ENCODE data around the gene RNF26. TPM values are rescaled to one million over a fixed set of nuclear protein-coding genes. Genes with fewer than 3 reads are reported as not detected.
A peak's percentile ranks its signal among the peaks of the same experiment; 100 is the strongest.

The RNF26 gene
- total RNA-seq, 1 donor from 2014 or later: 30.2 TPM

GRCh38 chr11:119361056-119361787, 26.9 kb downstream of the RNF26 start:
- Mint-ChIP-seq H3K27ac (ENCODE audit: unreplicated experiment) (no peak overlapping the region), H3K4me1 (ENCODE audit: unreplicated experiment) (peaks cover 33% of the 10 kb centered on the region), H3K9me3 (ENCODE audit: unreplicated experiment) (no peaks in the 10 kb centered on the region), H3K27me3 (ENCODE audit: unreplicated experiment) (peaks cover 14% of the 10 kb centered on the region), H3K4me3 (ENCODE audit: unreplicated experiment) (no peak overlapping the region), H3K36me3 (ENCODE audit: unreplicated experiment) (no peaks in the 10 kb centered on the region)
- TF ChIP-seq CTCF (IDR thresholded peaks at IDR 0.05): no peak
- no peak for DNase-seq (ENCODE audit: extremely low spot score, unreplicated experiment)

GRCh38 chr11:119361941-119362725, 27.8 kb downstream of the RNF26 start:
- Mint-ChIP-seq H3K27ac (ENCODE audit: unreplicated experiment) (no peak overlapping the region), H3K4me1 (ENCODE audit: unreplicated experiment) (peaks cover 28% of the 10 kb centered on the region), H3K4me3 (ENCODE audit: unreplicated experiment) (no peak overlapping the region), H3K36me3 (ENCODE audit: unreplicated experiment) (no peaks in the 10 kb centered on the region), H3K27me3 (ENCODE audit: unreplicated experiment) (peaks cover 23% of the 10 kb centered on the region), H3K9me3 (ENCODE audit: unreplicated experiment) (no peaks in the 10 kb centered on the region)
- no peak for TF ChIP-seq CTCF (IDR thresholded peaks at IDR 0.05)
- no peak for DNase-seq (ENCODE audit: extremely low spot score, unreplicated experiment)

DNA sequence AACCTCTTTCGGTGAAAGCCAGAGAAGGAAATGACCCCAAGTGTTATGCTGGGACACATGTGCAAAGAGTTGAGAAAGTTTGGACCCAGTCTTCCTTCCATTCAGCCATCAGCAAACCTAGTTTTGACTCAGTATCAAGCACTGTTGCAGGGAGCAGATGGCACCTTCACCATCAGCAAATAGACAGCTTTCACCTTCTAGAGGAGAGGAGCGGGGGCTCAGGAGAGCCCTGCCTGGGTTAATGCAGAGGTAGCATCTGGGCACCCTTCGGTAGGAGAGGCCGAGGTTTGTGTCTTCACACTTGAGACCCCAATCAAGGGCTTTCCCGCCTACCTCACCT, 28.4 kb downstream of the RNF26 start:
- TF ChIP-seq CTCF (IDR thresholded peaks at IDR 0.05): no peak
- peaks cover 25% of the 10 kb centered on the region for H3K27me3 Mint-ChIP-seq (ENCODE audit: unreplicated experiment)
- H3K9me3 Mint-ChIP-seq (ENCODE audit: unreplicated experiment): no peaks in the 10 kb centered on the region
- H3K27ac Mint-ChIP-seq (ENCODE audit: unreplicated experiment): no peak overlapping the region
- DNase-seq (ENCODE audit: extremely low spot score, unreplicated experiment): no peak
- no peaks in the 10 kb centered on the region for H3K36me3 Mint-ChIP-seq (ENCODE audit: unreplicated experiment)
- peaks cover 28% of the 10 kb centered on the region for H3K4me1 Mint-ChIP-seq (ENCODE audit: unreplicated experiment)
- peak overlapping the region; percentile 14 for H3K4me3 Mint-ChIP-seq (ENCODE audit: unreplicated experiment)

- Mint-ChIP-seq H3K27me3 (ENCODE audit: unreplicated experiment) (peaks cover 25% of the 10 kb centered on the region), H3K27ac (ENCODE audit: unreplicated experiment) (no peak overlapping the region), H3K4me3 (ENCODE audit: unreplicated experiment) (peak overlapping the region; percentile 38), H3K36me3 (ENCODE audit: unreplicated experiment) (no peaks in the 10 kb centered on the region), H3K9me3 (ENCODE audit: unreplicated experiment) (no peaks in the 10 kb centered on the region), H3K4me1 (ENCODE audit: unreplicated experiment) (peaks cover 29% of the 10 kb centered on the region)
- TF ChIP-seq CTCF (IDR thresholded peaks at IDR 0.05): no peak
- DNase-seq (ENCODE audit: extremely low spot score, unreplicated experiment): no peak
These were observed 28.9 kb downstream of the RNF26 start for GRCh38 chr11:119363081-119363850.

Data from osteocyte (in vitro differentiated cells).